T1000 (cell line): ENCODE measurements around the gene MEI4.

ENCODE experiments used
- DNase-seq: peaks from one replicate; lab custom pipeline; 2025; ENCODE audit warnings: mixed read lengths; lab: John Stamatoyannopoulos, UW

The MEI4 gene

GRCh38 chr6:77965449-77965848 is 312.6 kb downstream of the MEI4 start:
- DNase-seq, result no peak

DNA sequence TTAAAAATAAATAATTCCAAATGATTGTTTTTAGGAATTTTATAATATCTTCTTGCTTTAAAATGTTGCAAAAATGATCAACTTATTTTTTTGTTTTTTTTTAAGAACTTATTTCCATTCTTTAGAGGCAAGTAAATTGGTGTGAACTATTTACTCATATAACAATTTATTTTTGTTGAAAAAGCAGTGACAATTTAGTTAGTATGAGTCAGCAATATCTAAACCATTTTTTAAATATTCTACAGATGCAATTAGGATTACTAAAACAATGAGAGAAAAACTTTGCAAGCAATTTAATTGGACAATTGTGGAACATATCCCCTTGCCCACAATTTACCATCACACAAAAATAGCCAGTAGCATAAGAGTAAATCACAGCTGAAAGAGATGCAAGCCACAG is 319.5 kb downstream of the MEI4 start:
- DNase-seq, result no peak
